WTC11 (cell line): ENCODE results near the gene CLMP. TPM values are rescaled to one million over a fixed set of nuclear protein-coding genes. Genes with fewer than 3 reads are reported as not detected.

Experiments used
- ATAC-seq: fragments of 200-7000 bp; cut with Tn5 transposase; 2 replicates; pipeline ENCODE4 v1.10.0; 2021; ENCODE audit warnings: mild to moderate bottlenecking, moderate library complexity
- CTCF ChIA-PET: fragments of 300-600 bp; sonication (Branson Sonifier 250); formaldehyde crosslinking; loops from one replicate; lab custom pipeline; 2021; ENCODE audit warnings: antibody characterized with exemption; lab: Charles Lee
- POLR2A ChIA-PET: fragments of 350-600 bp; sonication (Branson Sonifier 250); formaldehyde crosslinking; loops from one replicate; lab custom pipeline; 2021; ENCODE audit warnings: antibody characterized with exemption; lab: Charles Lee
- DNase-seq: peaks from one replicate; pipeline ENCODE4 v3.0.0; 2021; ENCODE audit warnings: low spot score
- H3K27ac Mint-ChIP-seq: 2 replicates; pipeline ENCODE4 v1.8.0; 2021; ENCODE audit warnings: mixed read lengths
- H3K27me3 Mint-ChIP-seq: 2 replicates; pipeline ENCODE4 v1.8.0; 2021; ENCODE audit warnings: low read depth, mild to moderate bottlenecking, moderate library complexity, mixed read lengths
- H3K36me3 Mint-ChIP-seq: 2 replicates; pipeline ENCODE4 v1.8.0; 2021; ENCODE audit warnings: mixed read lengths
- H3K4me1 Mint-ChIP-seq: 2 replicates; pipeline ENCODE4 v1.8.0; 2022; ENCODE audit warnings: mixed read lengths
- H3K4me3 Mint-ChIP-seq: 2 replicates; pipeline ENCODE4 v1.8.0; 2021; ENCODE audit warnings: mild to moderate bottlenecking, moderate library complexity, mixed read lengths
- H3K9me3 Mint-ChIP-seq: 2 replicates; pipeline ENCODE4 v1.8.0; 2021; ENCODE audit warnings: mixed read lengths
- ATF1 ChIP-seq: sonication (generic); formaldehyde crosslinking; IDR thresholded peaks from 2 replicates; pipeline ENCODE4 v1.8.1; 2023; ENCODE audit warnings: mild to moderate bottlenecking, moderate library complexity, missing genetic modification reagents
- ELF4 ChIP-seq: sonication (generic); formaldehyde crosslinking; IDR thresholded peaks from 2 replicates; pipeline ENCODE4 v1.8.1; 2022; ENCODE audit warnings: low read depth, mild to moderate bottlenecking, moderate library complexity, missing genetic modification reagents
- FOXP1 ChIP-seq: sonication (generic); formaldehyde crosslinking; IDR thresholded peaks from 2 replicates; pipeline ENCODE4 v1.8.0; 2022; ENCODE audit warnings: missing genetic modification reagents, mild to moderate bottlenecking, moderate library complexity, borderline replicate concordance
- IRF2 ChIP-seq: sonication (generic); formaldehyde crosslinking; IDR thresholded peaks from 2 replicates; pipeline ENCODE4 v1.8.0; 2022; ENCODE audit warnings: low read depth, missing genetic modification reagents, borderline replicate concordance
- JUN ChIP-seq: sonication (generic); formaldehyde crosslinking; IDR thresholded peaks from 2 replicates; pipeline ENCODE4 v1.8.0; 2023; ENCODE audit warnings: mild to moderate bottlenecking, missing genetic modification reagents
- NFYB ChIP-seq: sonication (generic); formaldehyde crosslinking; conservative IDR thresholded peaks from 2 replicates; pipeline ENCODE4 v1.8.0; 2022; ENCODE audit warnings: low read depth, missing genetic modification reagents
- SMAD3 ChIP-seq: sonication (generic); formaldehyde crosslinking; IDR thresholded peaks from 2 replicates; pipeline ENCODE4 v1.8.0; 2022; ENCODE audit warnings: missing genetic modification reagents, mild to moderate bottlenecking, borderline replicate concordance
- TEAD1 ChIP-seq: sonication (generic); formaldehyde crosslinking; IDR thresholded peaks from 2 replicates; pipeline ENCODE4 v1.8.0; 2022; ENCODE audit warnings: mild to moderate bottlenecking, missing genetic modification reagents
- ZBTB21 ChIP-seq: sonication (generic); formaldehyde crosslinking; IDR thresholded peaks from 2 replicates; pipeline ENCODE4 v1.8.1; 2023; ENCODE audit warnings: mild to moderate bottlenecking, missing genetic modification reagents, borderline replicate concordance
- ZNF396 ChIP-seq: fragments of 250-450 bp; sonication (Bioruptor Pico); IDR thresholded peaks from 2 replicates; pipeline ENCODE4 v1.8.0; 2021; ENCODE audit warnings: mild to moderate bottlenecking, moderate library complexity, borderline replicate concordance
- total RNA-seq: library from RNA; stranded (reverse); gene quantifications from 3 replicates; pipeline ENCODE4 v1.2.3, GENCODE V29; 2021
- TF ChIP-seq, protein P1 (sequence below): sonication (generic); formaldehyde crosslinking; IDR thresholded peaks from 2 replicates; pipeline ENCODE4 v1.8.0; 2022; ENCODE audit warnings: missing genetic modification reagents
- TF ChIP-seq, protein P2 (sequence below): sonication (generic); formaldehyde crosslinking; IDR thresholded peaks from 2 replicates; pipeline ENCODE4 v1.8.1; 2023; ENCODE audit warnings: mild to moderate bottlenecking, missing genetic modification reagents
- TF ChIP-seq, protein P3 (sequence below): sonication (generic); formaldehyde crosslinking; IDR thresholded peaks from 2 replicates; pipeline ENCODE4 v1.8.0; 2022; ENCODE audit warnings: mild to moderate bottlenecking, missing genetic modification reagents
- TF ChIP-seq, protein P4 (sequence below): sonication (generic); formaldehyde crosslinking; IDR thresholded peaks from 2 replicates; pipeline ENCODE4 v1.8.0; 2022; ENCODE audit warnings: mild to moderate bottlenecking, missing genetic modification reagents
- TF ChIP-seq, protein P5 (sequence below): sonication (generic); formaldehyde crosslinking; conservative IDR thresholded peaks from 2 replicates; pipeline ENCODE4 v1.8.1; 2023; ENCODE audit warnings: mild to moderate bottlenecking, low read depth, missing genetic modification reagents, moderate library complexity

The CLMP gene
- total RNA-seq, 1 experiment from 2014 or later: 20.0 TPM

DNA sequence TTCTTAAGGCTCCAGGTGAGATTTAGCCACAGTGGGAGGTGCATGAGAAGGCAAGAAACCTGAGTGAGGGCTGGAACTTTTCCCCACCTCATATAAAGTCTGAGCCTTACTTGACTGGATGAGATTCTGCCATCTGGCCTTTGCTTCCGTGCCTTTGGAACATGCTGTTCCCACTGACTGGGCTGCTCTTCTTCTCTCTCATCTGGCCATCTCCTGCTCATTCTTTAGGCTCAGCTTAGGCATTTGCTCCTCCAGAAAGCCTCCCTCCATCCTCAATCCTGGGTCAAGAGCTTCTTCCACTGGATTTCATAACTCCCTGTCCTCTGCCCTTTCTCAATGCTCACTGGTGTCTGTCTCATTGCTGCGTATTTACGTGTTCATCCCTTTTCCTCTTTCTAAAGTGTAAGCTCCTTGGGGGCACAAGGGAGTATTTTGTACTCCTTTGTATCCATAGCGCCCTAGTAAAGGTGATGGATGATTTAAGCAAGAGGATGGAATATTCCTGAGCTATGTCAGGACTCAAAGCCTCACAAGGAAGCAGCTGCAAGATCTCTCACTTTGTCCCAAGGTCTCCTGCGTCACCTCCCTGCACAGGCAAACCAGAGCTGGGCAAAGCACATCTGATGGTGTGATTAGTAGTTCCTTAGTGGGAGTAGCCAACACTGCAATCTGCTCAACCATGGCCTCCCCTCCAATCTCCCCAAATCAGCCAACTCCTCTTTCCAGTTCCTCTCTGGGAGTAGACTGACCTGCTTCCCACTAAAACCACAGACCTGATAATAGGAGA, 148.4 kb downstream of the CLMP start (continued):
- no peak for TF ChIP-seq IRF2
- TF ChIP-seq, protein P1, sequence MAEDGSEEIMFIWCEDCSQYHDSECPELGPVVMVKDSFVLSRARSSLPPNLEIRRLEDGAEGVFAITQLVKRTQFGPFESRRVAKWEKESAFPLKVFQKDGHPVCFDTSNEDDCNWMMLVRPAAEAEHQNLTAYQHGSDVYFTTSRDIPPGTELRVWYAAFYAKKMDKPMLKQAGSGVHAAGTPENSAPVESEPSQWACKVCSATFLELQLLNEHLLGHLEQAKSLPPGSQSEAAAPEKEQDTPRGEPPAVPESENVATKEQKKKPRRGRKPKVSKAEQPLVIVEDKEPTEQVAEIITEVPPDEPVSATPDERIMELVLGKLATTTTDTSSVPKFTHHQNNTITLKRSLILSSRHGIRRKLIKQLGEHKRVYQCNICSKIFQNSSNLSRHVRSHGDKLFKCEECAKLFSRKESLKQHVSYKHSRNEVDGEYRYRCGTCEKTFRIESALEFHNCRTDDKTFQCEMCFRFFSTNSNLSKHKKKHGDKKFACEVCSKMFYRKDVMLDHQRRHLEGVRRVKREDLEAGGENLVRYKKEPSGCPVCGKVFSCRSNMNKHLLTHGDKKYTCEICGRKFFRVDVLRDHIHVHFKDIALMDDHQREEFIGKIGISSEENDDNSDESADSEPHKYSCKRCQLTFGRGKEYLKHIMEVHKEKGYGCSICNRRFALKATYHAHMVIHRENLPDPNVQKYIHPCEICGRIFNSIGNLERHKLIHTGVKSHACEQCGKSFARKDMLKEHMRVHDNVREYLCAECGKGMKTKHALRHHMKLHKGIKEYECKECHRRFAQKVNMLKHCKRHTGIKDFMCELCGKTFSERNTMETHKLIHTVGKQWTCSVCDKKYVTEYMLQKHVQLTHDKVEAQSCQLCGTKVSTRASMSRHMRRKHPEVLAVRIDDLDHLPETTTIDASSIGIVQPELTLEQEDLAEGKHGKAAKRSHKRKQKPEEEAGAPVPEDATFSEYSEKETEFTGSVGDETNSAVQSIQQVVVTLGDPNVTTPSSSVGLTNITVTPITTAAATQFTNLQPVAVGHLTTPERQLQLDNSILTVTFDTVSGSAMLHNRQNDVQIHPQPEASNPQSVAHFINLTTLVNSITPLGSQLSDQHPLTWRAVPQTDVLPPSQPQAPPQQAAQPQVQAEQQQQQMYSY (CRISPR knock-in tag): no peak
- no peak for TF ChIP-seq ZBTB21 (CRISPR knock-in tag)

DNA sequence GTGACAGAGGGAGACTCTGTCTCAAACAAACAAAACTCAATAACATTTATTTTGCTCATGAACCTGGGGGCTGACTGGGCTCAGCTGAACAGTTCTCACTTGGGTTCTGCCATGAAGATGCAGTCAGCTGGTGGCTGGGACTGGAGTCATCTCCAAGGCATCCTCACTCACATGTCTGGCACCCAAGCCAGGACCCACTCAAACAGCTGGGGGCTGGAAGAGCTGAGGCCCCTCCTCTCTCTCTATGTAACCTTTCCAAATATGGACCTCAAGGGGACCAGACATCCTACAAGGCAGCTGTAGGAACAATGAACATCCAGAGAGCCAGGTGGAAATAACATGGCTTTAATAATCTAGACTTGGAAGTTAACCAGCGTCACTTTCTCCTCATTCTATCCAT, 149.9 kb downstream of the CLMP start:
- no peaks in the 10 kb centered on the region for H3K9me3 Mint-ChIP-seq
- POLR2A ChIA-PET: no interaction called here
- H3K36me3 Mint-ChIP-seq: no peaks in the 10 kb centered on the region
- H3K27ac Mint-ChIP-seq: no peak overlapping the region
- no peak for TF ChIP-seq FOXP1 (CRISPR knock-in tag)
- TF ChIP-seq TEAD1 (CRISPR knock-in tag): no peak
- ATAC-seq (no peak), DNase-seq (no peak)
- no peaks in the 10 kb centered on the region for H3K4me1 Mint-ChIP-seq
- no peak overlapping the region for H3K4me3 Mint-ChIP-seq
- H3K27me3 Mint-ChIP-seq: no peaks in the 10 kb centered on the region
- CTCF ChIA-PET: interaction anchor here (0.9 to 4.3 kb wide), 4 partner anchors 9 to 249 kb away, joined by 3 to 18 read pairs (median 5); no protein-coding TSS in a partner anchor

DNA sequence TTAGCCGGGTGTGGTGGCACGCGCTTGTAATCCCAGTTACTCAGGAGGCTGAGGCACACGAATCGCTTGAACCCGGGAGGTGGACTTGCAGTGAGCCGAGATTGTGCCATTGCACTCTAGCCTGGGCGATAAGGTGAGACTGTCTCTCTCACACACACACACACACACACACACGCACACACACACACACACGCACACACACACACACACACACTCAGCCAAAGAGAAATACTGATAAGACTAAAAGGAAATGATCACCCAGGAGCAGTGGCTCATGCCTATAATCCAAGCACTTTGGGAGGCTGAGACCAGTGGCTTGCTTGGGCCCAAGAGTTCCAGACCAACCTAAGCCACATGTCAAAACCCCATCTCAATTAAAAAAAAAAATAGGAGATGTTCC, 153.9 kb downstream of the CLMP start:
- H3K9me3 Mint-ChIP-seq: no peaks in the 10 kb centered on the region
- H3K4me1 Mint-ChIP-seq: no peaks in the 10 kb centered on the region
- no peak for ATAC-seq
- no peak overlapping the region for H3K27ac Mint-ChIP-seq
- POLR2A ChIA-PET: no interaction called here
- no peak overlapping the region for H3K4me3 Mint-ChIP-seq
- no peak for DNase-seq
- CTCF ChIA-PET: no interaction called here
- no peaks in the 10 kb centered on the region for H3K27me3 Mint-ChIP-seq
- H3K36me3 Mint-ChIP-seq: no peaks in the 10 kb centered on the region
- TF ChIP-seq ZNF396: no peak
- TF ChIP-seq, protein P2, sequence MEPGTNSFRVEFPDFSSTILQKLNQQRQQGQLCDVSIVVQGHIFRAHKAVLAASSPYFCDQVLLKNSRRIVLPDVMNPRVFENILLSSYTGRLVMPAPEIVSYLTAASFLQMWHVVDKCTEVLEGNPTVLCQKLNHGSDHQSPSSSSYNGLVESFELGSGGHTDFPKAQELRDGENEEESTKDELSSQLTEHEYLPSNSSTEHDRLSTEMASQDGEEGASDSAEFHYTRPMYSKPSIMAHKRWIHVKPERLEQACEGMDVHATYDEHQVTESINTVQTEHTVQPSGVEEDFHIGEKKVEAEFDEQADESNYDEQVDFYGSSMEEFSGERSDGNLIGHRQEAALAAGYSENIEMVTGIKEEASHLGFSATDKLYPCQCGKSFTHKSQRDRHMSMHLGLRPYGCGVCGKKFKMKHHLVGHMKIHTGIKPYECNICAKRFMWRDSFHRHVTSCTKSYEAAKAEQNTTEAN (CRISPR knock-in tag): no peak
- TF ChIP-seq, protein P3, sequence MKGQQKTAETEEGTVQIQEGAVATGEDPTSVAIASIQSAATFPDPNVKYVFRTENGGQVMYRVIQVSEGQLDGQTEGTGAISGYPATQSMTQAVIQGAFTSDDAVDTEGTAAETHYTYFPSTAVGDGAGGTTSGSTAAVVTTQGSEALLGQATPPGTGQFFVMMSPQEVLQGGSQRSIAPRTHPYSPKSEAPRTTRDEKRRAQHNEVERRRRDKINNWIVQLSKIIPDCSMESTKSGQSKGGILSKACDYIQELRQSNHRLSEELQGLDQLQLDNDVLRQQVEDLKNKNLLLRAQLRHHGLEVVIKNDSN: no peak
- TF ChIP-seq ATF1 (CRISPR knock-in tag): no peak
- TF ChIP-seq, protein P4, sequence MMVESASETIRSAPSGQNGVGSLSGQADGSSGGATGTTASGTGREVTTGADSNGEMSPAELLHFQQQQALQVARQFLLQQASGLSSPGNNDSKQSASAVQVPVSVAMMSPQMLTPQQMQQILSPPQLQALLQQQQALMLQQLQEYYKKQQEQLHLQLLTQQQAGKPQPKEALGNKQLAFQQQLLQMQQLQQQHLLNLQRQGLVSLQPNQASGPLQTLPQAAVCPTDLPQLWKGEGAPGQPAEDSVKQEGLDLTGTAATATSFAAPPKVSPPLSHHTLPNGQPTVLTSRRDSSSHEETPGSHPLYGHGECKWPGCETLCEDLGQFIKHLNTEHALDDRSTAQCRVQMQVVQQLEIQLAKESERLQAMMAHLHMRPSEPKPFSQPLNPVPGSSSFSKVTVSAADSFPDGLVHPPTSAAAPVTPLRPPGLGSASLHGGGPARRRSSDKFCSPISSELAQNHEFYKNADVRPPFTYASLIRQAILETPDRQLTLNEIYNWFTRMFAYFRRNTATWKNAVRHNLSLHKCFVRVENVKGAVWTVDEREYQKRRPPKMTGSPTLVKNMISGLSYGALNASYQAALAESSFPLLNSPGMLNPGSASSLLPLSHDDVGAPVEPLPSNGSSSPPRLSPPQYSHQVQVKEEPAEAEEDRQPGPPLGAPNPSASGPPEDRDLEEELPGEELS (CRISPR knock-in tag): no peak
- TF ChIP-seq JUN (CRISPR knock-in tag): no peak
- no peak for TF ChIP-seq SMAD3
- TF ChIP-seq, all 79 proteins: peak for 0

DNA sequence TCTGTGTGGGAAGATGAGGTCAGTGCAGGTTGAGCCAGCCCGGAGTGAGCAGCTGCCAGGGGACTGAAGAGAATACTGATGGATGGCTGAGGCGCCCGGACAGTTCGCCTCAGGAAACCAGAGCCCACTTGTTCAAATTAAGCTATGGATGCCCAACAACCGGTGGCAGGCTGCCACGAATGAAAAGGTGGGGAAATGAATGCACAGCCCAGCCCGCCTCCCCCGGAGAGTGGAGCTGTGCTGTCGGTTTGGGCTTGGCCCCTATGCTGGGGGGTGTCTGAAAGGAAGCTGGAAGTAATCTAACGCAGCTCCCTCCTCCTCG, 155.0 kb downstream of the CLMP start:
- Mint-ChIP-seq H3K4me3 (no peak overlapping the region), H3K4me1 (no peaks in the 10 kb centered on the region), H3K27me3 (no peaks in the 10 kb centered on the region), H3K9me3 (no peaks in the 10 kb centered on the region), H3K27ac (no peak overlapping the region), H3K36me3 (no peaks in the 10 kb centered on the region)
- ChIA-PET POLR2A (interaction anchor here (0.5 kb wide), 1 partner anchor 12 kb away, joined by 3 read pairs; no protein-coding TSS in a partner anchor), CTCF (interaction anchor here (0.7 to 4.3 kb wide), 3 partner anchors 14 to 186 kb away, joined by 3 to 27 read pairs (median 3); no protein-coding TSS in a partner anchor)
- no peak for DNase-seq
- ATAC-seq: no peak
- TF ChIP-seq, protein P4 (CRISPR knock-in tag): no peak
- TF ChIP-seq NFYB (CRISPR knock-in tag) (no peak), ELF4 (CRISPR knock-in tag) (no peak)
- TF ChIP-seq, protein P5, sequence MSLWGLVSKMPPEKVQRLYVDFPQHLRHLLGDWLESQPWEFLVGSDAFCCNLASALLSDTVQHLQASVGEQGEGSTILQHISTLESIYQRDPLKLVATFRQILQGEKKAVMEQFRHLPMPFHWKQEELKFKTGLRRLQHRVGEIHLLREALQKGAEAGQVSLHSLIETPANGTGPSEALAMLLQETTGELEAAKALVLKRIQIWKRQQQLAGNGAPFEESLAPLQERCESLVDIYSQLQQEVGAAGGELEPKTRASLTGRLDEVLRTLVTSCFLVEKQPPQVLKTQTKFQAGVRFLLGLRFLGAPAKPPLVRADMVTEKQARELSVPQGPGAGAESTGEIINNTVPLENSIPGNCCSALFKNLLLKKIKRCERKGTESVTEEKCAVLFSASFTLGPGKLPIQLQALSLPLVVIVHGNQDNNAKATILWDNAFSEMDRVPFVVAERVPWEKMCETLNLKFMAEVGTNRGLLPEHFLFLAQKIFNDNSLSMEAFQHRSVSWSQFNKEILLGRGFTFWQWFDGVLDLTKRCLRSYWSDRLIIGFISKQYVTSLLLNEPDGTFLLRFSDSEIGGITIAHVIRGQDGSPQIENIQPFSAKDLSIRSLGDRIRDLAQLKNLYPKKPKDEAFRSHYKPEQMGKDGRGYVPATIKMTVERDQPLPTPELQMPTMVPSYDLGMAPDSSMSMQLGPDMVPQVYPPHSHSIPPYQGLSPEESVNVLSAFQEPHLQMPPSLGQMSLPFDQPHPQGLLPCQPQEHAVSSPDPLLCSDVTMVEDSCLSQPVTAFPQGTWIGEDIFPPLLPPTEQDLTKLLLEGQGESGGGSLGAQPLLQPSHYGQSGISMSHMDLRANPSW (CRISPR knock-in tag): no peak
- TF ChIP-seq, protein P3: no peak
